Vagina (tissue), 2 donors: ENCODE results near the gene SRP68.

ENCODE experiments used
- POLR2A ChIP-seq, 2 donors: fragments of 450-650 bp; IDR thresholded peaks; one replicate each; pipeline ENCODE4 v1.6.1; 2017; ENCODE audit warnings: antibody characterized with exemption in 2 of 2, mild to moderate bottlenecking in 2 of 2, moderate library complexity in 2 of 2
- POLR2AphosphoS5 ChIP-seq, 2 donors: sonication (generic); formaldehyde crosslinking; IDR thresholded peaks; one replicate each; pipeline ENCODE4 v1.9.0; 2017; ENCODE audit warnings: antibody characterized with exemption in 2 of 2, mild to moderate bottlenecking in 2 of 2, low read depth in 1 of 2; ENCODE audit not compliant: insufficient read depth in 1 of 2
- TF ChIP-seq, protein P1 (sequence below), 3 experiments: fragments of 450-650 bp in 2 of 3; fragments of 200-600 bp in 1 of 3; sonication (generic) in 1 of 3; IDR thresholded peaks; one replicate each; pipeline ENCODE4 v1.5.1; 2017 to 2019; ENCODE audit warnings: antibody characterized with exemption in 3 of 3, mild to moderate bottlenecking in 2 of 3, moderate library complexity in 2 of 3

DNA sequence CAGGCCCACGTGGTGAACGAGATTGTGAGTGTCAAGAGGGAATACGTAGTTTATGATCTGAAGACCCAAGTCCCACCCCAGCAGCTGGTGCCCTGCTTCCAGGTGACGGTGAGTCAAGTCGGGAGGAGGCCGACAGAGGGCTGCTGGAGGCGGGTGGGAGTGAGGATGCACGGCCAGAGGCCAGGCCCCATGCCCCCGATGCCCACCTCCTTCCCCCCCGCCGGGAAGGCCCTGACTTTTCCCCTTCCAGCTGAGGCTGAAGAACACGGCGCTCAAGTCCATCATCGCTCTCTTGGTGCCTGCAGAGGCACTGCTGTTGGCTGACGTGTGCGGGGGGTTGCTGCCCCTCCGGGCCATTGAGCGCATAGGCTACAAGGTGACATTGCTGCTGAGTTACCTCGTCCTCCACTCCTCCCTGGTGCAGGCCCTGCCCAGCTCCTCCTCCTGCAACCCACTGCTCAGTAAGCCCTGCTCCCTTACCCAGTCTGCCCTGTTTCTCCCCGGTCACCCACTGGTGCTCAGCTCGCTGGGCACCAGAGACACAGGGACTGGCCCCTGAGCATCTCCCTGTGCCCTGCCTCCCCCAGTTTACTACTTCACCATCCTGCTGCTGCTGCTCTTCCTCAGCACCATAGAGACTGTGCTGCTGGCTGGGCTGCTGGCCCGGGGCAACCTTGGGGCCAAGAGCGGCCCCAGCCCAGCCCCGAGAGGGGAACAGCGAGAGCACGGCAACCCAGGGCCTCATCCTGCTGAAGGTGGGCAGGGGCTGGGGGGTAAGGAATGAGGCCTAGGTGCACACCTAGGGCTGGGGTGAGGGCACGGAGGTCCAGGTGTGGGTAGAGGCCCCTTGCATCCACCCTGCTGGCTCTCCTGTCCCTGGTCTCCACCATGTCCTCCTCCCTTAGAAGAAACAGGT lies 9.2 kb upstream of the SRP68 start:
- TF ChIP-seq, protein P1, sequence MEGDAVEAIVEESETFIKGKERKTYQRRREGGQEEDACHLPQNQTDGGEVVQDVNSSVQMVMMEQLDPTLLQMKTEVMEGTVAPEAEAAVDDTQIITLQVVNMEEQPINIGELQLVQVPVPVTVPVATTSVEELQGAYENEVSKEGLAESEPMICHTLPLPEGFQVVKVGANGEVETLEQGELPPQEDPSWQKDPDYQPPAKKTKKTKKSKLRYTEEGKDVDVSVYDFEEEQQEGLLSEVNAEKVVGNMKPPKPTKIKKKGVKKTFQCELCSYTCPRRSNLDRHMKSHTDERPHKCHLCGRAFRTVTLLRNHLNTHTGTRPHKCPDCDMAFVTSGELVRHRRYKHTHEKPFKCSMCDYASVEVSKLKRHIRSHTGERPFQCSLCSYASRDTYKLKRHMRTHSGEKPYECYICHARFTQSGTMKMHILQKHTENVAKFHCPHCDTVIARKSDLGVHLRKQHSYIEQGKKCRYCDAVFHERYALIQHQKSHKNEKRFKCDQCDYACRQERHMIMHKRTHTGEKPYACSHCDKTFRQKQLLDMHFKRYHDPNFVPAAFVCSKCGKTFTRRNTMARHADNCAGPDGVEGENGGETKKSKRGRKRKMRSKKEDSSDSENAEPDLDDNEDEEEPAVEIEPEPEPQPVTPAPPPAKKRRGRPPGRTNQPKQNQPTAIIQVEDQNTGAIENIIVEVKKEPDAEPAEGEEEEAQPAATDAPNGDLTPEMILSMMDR (IDR thresholded peaks at IDR 0.05), result no peak
- TF ChIP-seq POLR2A (IDR thresholded peaks at IDR 0.05) (no peak), POLR2AphosphoS5 (IDR thresholded peaks at IDR 0.05; ENCODE audit: insufficient read depth in 1 of 2, low read depth in 1 of 2) (peak in 1 of 2 donors; percentile 15)
